ENCODE data around the gene PARD3. TPM values are rescaled to one million over a fixed set of nuclear protein-coding genes. Genes with fewer than 3 reads are reported as not detected.
"Not testable (repeated sequence)": the region's sequence is repeated elsewhere in the genome, so short reads cannot be mapped to it uniquely, and the experiment has no call there.

PARD3 gene
- total RNA-seq, 1 donor from 2014 or later, result 72.5 TPM

GRCh38 chr10:34766811-34767494, 48.1 kb downstream of the PARD3 start:
- no peak for DNase-seq

GRCh38 chr10:34766266-34766600, 48.9 kb downstream of the PARD3 start:
- peak; percentile 29 for DNase-seq

- DNase-seq, result no peak
These were observed 50.6 kb downstream of the PARD3 start for GRCh38 chr10:34764472-34764946.

GRCh38 chr10:34762603-34763299, 52.3 kb downstream of the PARD3 start:
- DNase-seq, result no peak

- DNase-seq, result no peak
These were observed 52.9 kb downstream of the PARD3 start for GRCh38 chr10:34762156-34762555.

- no peak for DNase-seq
These were observed 53.6 kb downstream of the PARD3 start for GRCh38 chr10:34761453-34761852.

- no peak for DNase-seq
These were observed 54.5 kb downstream of the PARD3 start for GRCh38 chr10:34760606-34761005.

- DNase-seq, result no peak
These were observed 55.3 kb downstream of the PARD3 start for GRCh38 chr10:34759837-34760215.

GRCh38 chr10:34759161-34759836, 55.8 kb downstream of the PARD3 start:
- peak; percentile 9 for DNase-seq

GRCh38 chr10:34758447-34758996, 56.6 kb downstream of the PARD3 start:
- DNase-seq, result no peak

- DNase-seq, result no peak
These were observed 57.2 kb downstream of the PARD3 start for GRCh38 chr10:34757933-34758332.

- DNase-seq, result not testable (repeated sequence)
These were observed 57.9 kb downstream of the PARD3 start for GRCh38 chr10:34757181-34757580.

- no peak for DNase-seq
These were observed 58.5 kb downstream of the PARD3 start for GRCh38 chr10:34756584-34756983.

GRCh38 chr10:34753014-34753757, 61.9 kb downstream of the PARD3 start:
- DNase-seq, result no peak

- no peak for DNase-seq
These were observed 63.8 kb downstream of the PARD3 start for GRCh38 chr10:34751272-34751671.

- not testable (repeated sequence) for DNase-seq
These were observed 64.3 kb downstream of the PARD3 start for GRCh38 chr10:34750795-34751194.

- no peak for DNase-seq
These were observed 66.3 kb downstream of the PARD3 start for GRCh38 chr10:34748767-34749166.

GRCh38 chr10:34748357-34748756, 66.7 kb downstream of the PARD3 start:
- no peak for DNase-seq

- no peak for DNase-seq
These were observed 69.0 kb downstream of the PARD3 start for GRCh38 chr10:34746094-34746493.

- no peak for DNase-seq
These were observed 69.9 kb downstream of the PARD3 start for GRCh38 chr10:34745244-34745643.

- no peak for DNase-seq
These were observed 70.5 kb downstream of the PARD3 start for GRCh38 chr10:34744590-34744989.

- no peak for DNase-seq
These were observed 71.3 kb downstream of the PARD3 start for GRCh38 chr10:34743814-34744213.

Measured in skin of body (tissue), 2 donors.